B cell (primary cell): ENCODE results near the gene STX2.
"Not testable (repeated sequence)": the region's sequence is repeated elsewhere in the genome, so short reads cannot be mapped to it uniquely, and the experiment has no call there.

Experiments used
- CTCF ChIP-seq: fragments of 200-600 bp; IDR thresholded peaks from one replicate; pipeline ENCODE4 v1.8.0; 2022; ENCODE audit warnings: antibody characterized with exemption, mild to moderate bottlenecking
- EZH2 ChIP-seq: IDR thresholded peaks from 2 replicates; pipeline ENCODE4 v1.6.1; 2012; ENCODE audit warnings: borderline replicate concordance, low read depth, mild to moderate bottlenecking, moderate library complexity, low read length; ENCODE audit not compliant: insufficient read depth, poor library complexity, severe bottlenecking

- TF ChIP-seq CTCF, EZH2: not testable (repeated sequence)
Observed at GRCh38 chr12:130875708-130876107, 36.7 kb upstream of the STX2 start.
